ENCODE data around the gene GTPBP3. TPM values are rescaled to one million over a fixed set of nuclear protein-coding genes. Genes with fewer than 3 reads are reported as not detected.
A peak's percentile ranks its signal among the peaks of the same experiment; 100 is the strongest.

GTPBP3 gene
- total RNA-seq, 1 experiment from 2014 or later: 21.2 TPM

DNA sequence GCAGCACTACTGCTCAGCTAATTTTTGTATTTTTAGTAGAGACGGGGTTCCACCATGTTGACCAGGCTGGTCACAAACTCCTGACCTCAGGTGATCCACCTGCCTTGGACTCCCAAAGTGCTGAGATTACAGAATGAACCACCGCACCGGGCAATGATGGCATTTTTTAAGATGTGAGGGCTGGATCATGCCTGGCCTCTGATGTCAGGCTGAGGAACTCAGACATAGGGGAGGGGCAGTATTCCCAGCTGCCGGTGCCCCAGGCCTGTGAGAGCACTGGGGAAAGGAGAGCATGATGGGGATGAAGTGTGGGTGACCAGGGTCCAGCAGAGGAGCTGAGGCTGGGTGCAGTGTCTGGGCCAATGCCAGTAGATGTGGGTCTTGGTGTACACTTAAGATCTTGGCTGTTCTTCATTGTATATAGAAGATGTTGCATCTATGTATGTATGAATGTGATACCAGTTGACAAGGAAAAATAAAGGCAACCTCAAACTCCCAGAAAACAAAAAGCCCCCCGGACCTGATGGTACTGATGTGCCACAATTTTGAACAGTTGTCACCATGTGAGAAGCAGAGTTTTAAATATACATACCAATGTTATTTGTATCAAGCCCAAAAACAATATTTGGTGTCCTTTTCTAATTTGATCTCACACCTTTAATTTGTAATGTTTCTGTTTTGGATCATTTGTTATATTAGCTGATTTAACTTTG, 43.2 kb downstream of the GTPBP3 start:
- DNase-seq (ENCODE audit: low read depth): no peak

DNA sequence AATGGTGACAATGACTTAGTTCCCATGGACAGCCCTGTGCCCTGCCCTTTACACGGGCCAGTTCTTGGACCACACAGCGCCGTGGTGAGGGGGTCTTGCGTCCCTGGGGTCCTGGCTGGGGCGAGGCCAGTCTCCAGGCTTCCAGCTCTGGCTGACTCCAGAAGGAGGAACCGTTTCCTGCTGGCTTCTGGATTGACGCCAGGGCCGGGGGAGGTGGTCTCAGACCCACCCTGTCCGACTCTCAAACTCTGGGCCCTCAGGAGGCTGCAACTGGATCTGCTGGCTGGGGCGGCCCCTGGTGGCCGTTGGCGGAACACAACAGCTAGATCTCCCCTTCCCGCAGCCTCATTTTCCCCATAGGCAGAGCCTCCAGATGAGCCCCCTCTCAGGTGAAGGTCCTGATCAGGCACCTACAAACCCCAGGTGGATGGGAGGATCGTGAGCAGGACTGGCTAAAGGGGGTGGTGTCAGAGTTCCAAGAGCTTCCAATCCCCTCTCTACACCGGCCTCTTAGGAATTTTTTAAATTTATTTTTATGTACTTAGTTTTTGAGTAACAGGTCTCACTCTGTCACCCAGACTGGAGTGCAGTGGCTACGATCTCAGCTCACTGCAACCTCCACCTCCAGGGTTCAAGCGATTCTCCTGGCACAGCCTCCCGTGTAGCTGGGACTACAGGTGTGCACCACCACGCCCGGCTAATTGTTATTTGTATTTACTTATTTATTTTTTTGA, 48.7 kb downstream of the GTPBP3 start:
- peak; percentile 24 for DNase-seq (ENCODE audit: low read depth)

- no peak for DNase-seq (ENCODE audit: low read depth)
Observed at GRCh38 chr19:17389288-17389687, 51.9 kb downstream of the GTPBP3 start.

DNA sequence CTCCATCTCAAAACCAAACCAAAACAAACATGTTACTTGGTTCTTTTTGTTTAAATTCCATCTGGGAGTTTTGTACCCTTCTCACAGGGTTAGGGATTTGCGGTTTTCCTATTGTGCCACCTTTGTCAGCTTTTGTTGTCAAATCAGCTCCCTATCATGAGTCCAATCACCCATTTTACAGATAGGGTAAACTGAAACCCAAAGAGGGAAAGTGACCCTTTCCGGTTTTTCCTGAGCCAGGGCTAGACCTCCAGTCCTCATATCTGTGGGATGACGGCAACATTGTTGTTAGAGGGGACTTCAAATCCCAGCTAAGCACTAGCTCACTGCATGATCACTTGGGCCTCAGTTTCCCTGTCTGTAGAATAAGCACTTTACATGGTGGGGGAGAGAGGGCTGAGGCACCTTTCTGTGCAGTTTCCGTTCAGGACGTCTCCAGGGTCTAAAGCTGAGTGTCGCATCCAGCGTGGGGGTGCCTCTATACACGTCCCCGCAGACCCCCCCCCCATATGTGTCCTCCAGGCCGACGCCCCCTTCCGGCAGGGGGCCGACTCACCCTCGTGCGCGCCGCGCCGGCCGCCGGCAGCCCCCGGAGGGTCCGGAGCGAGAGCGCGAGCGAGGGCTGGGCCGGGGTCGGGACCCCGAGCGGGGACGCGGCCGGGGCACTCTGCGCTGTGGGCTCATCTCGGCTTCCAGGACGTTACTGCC, 52.8 kb downstream of the GTPBP3 start:
- DNase-seq (ENCODE audit: low read depth): no peak

GRCh38 chr19:17390665-17391370, 53.5 kb downstream of the GTPBP3 start:
- peak; percentile 81 for DNase-seq (ENCODE audit: low read depth)

DNA sequence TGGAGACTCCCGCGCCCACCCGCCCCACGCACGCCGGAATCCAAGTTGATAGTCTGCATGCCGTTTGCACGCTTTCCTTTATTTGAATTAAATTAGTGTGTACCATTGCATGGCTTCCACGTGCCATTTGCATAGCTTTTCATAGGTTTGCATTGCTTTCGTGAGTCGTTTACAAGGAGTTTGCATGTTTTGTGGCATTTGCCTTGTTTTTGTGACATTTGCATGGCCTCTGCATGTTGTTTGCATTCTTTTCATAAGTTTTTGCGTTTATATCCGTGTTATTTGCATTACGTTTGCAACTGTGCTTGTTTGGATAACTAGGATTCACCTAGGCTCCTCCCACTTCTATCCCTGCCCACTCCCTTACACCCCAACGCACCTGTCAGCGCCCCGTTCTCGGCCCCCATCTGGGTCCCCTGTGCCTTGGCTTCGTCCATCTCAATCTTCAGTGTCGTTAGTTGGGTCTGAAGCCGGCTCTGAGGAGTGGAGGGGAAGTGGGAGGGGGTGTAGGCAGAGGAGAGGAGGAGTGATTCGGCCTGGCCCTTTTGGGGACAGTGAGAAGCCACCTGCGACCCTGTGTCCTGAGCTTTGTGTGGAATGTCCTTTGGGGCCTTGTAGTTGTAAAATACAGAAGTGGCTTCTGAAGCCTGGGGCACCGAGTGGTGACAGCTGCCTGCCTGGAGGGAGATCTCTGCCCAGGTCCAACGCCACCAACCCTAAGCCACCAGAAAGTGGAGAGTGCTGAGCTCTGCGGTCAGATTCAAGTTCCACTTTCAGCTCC, 54.2 kb downstream of the GTPBP3 start:
- no peak for DNase-seq (ENCODE audit: low read depth)

Other genes with a start within 250 kb of the GTPBP3 start
- gene USE1, start 122.2 kb upstream of the GTPBP3 start, total RNA-seq (2014; rRNA removed): 15.3 and 28.9 TPM in 2 replicates
- 2.4 and 6.4 TPM in 2 replicates for gene OCEL1, start 111.3 kb upstream of the GTPBP3 start, total RNA-seq (2014; rRNA removed)
- gene NR2F6, start 91.6 kb upstream of the GTPBP3 start, total RNA-seq (2014; rRNA removed): 60.0 and 72.7 TPM in 2 replicates
- not detected in 2 replicates for gene USHBP1, start 72.8 kb upstream of the GTPBP3 start, total RNA-seq (2014; rRNA removed)
- gene BABAM1, start 70.1 kb upstream of the GTPBP3 start, total RNA-seq (2014; rRNA removed): 107 and 148 TPM in 2 replicates
- 0.40 and 0.90 TPM in 2 replicates for gene ANKLE1, start 55.7 kb upstream of the GTPBP3 start, total RNA-seq (2014; rRNA removed)
- gene ABHD8, start 34.1 kb upstream of the GTPBP3 start, total RNA-seq (2014; rRNA removed): 25.9 and 26.5 TPM in 2 replicates
- gene MRPL34, start 31.7 kb upstream of the GTPBP3 start, total RNA-seq (2014; rRNA removed): 48.2 and 68.1 TPM in 2 replicates
- gene DDA1, start 28.0 kb upstream of the GTPBP3 start, total RNA-seq (2014; rRNA removed): 55.9 and 76.2 TPM in 2 replicates
- gene ANO8, start 2.7 kb upstream of the GTPBP3 start, total RNA-seq (2014; rRNA removed): 2.4 and 3.3 TPM in 2 replicates
- not detected in 2 replicates for gene PLVAP, start 39.8 kb downstream of the GTPBP3 start, total RNA-seq (2014; rRNA removed)
- not detected in 2 replicates for gene CCDC194, start 56.6 kb downstream of the GTPBP3 start, total RNA-seq (2014; rRNA removed)
- gene BST2, start 68.1 kb downstream of the GTPBP3 start, total RNA-seq (2014; rRNA removed): 0.69 TPM in 1 of 2 replicates, not detected in the other
- gene MVB12A, start 82.5 kb downstream of the GTPBP3 start, total RNA-seq (2014; rRNA removed): 71.7 and 75.0 TPM in 2 replicates
- not detected in 2 replicates for gene TMEM221, start 111.1 kb downstream of the GTPBP3 start, total RNA-seq (2014; rRNA removed)
- not detected in 2 replicates for gene NXNL1, start 123.4 kb downstream of the GTPBP3 start, total RNA-seq (2014; rRNA removed)
- gene SLC27A1, start 133.0 kb downstream of the GTPBP3 start, total RNA-seq (2014; rRNA removed): 10.0 and 14.1 TPM in 2 replicates
- gene PGLS, start 174.1 kb downstream of the GTPBP3 start, total RNA-seq (2014; rRNA removed): 87.7 and 99.5 TPM in 2 replicates
- gene COLGALT1, start 218.1 kb downstream of the GTPBP3 start, total RNA-seq (2014; rRNA removed): 79.3 and 86.9 TPM in 2 replicates